ENCODE data around the gene GON7. TPM values are rescaled to one million over a fixed set of nuclear protein-coding genes. Genes with fewer than 3 reads are reported as not detected.
A peak's percentile ranks its signal among the peaks of the same experiment; 100 is the strongest.
"Not testable (repeated sequence)": the region's sequence is repeated elsewhere in the genome, so short reads cannot be mapped to it uniquely, and the experiment has no call there.

Gene GON7
- total RNA-seq, 4 donors from 2014 or later = 9.4 to 19.9 (median 17.1) TPM

DNA sequence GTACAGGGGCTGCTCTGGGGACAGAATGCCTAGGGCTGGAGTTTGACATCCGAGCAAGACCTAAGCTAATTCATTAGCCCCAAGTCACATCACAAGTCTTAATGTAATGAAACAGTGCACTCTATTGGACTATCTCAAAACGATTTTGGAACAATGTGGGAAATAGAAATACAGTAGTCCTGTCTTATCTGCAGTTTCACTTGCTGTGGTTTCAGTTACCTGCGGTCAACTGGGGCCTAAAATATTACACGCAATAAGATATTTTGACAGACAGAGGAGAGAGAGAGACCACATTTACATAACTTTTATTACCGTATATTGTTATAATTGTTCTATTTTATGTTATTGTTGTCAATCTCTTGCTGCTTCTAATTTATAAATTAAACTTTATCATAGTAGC lies 43.3 kb downstream of the GON7 start:
- H3K9me3 ChIP-seq = no peaks in the 10 kb centered on the region
- TF ChIP-seq POLR2A (IDR thresholded peaks at IDR 0.05) = no peak
- H3K4me1 ChIP-seq = no peaks in the 10 kb centered on the region
- H3K27ac ChIP-seq = no peak overlapping the region
- H3K4me3 ChIP-seq (replicated peaks in 1 of 3) = no peak overlapping the region
- no peaks in the 10 kb centered on the region for H3K27me3 ChIP-seq
- 71 to 72% methylated on average over 5 of the region's 5 CpGs for WGBS, 2 donors
- H3K36me3 ChIP-seq = no peaks in the 10 kb centered on the region
- no peak for DNase-seq
- intact Hi-C loops (cut with DNase I) = no loop called here

DNA sequence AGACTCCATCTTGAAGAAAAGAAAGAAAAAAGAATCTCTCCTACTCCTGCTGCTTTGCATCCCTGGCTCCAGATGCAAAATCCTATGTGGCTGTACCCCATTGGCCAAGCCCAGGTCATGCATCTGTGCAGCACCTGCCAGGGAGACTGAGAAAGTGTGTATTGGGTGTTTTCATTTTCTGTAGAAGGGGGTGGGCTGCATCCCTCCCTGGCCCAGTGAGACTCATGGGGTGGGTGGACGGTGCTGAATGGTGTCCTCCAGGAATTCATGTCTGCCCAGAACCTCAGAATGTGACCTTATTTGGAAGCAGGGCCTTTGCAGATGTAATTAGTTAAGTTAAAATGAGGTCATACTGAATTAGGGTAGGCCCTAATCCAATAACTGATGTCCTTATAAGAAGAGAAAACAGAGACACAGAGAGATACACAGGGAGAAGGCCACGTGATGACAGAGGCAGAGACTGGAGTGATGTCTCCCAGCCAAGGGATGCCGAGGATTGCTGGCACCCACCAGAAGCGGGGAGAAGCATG lies 45.4 kb downstream of the GON7 start:
- no peaks in the 10 kb centered on the region for H3K4me1 ChIP-seq
- H3K27me3 ChIP-seq = no peaks in the 10 kb centered on the region
- no peak overlapping the region for H3K4me3 ChIP-seq (replicated peaks in 1 of 3)
- no peak for TF ChIP-seq POLR2A (IDR thresholded peaks at IDR 0.05)
- TF ChIP-seq, protein P1, sequence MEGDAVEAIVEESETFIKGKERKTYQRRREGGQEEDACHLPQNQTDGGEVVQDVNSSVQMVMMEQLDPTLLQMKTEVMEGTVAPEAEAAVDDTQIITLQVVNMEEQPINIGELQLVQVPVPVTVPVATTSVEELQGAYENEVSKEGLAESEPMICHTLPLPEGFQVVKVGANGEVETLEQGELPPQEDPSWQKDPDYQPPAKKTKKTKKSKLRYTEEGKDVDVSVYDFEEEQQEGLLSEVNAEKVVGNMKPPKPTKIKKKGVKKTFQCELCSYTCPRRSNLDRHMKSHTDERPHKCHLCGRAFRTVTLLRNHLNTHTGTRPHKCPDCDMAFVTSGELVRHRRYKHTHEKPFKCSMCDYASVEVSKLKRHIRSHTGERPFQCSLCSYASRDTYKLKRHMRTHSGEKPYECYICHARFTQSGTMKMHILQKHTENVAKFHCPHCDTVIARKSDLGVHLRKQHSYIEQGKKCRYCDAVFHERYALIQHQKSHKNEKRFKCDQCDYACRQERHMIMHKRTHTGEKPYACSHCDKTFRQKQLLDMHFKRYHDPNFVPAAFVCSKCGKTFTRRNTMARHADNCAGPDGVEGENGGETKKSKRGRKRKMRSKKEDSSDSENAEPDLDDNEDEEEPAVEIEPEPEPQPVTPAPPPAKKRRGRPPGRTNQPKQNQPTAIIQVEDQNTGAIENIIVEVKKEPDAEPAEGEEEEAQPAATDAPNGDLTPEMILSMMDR (IDR thresholded peaks at IDR 0.05) = no peak
- H3K36me3 ChIP-seq = no peaks in the 10 kb centered on the region
- DNase-seq = no peak
- H3K9me3 ChIP-seq = no peaks in the 10 kb centered on the region
- no peak overlapping the region for H3K27ac ChIP-seq
- 74 to 79% methylated on average over 4 of the region's 4 CpGs for WGBS, 2 donors
- intact Hi-C loops (cut with DNase I) = no loop called here

DNA sequence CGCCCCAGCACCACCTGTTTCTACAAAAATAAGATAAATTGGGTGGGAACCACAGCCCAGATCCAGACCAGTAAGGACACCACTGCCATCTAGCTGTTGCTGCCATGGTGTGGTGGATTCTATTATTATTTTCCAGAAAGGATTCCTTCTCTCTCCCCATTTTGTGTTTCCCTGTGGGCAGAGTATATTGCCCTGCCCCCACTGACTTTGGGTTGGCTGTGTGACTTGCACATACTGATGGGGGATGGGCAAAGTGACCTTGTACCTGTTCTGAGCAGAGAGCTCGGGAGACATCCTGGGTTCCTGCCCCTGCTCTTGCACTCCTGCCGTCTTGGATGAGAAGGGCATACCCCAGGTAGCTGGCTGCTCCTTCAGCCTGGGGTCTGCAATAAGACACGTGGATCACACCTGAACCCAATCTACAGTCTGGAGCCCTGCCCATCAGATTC lies 46.5 kb downstream of the GON7 start:
- no peak for DNase-seq
- H3K27ac ChIP-seq = no peak overlapping the region
- intact Hi-C loops (cut with DNase I) = no loop called here
- no peaks in the 10 kb centered on the region for H3K36me3 ChIP-seq
- H3K27me3 ChIP-seq = no peaks in the 10 kb centered on the region
- H3K4me1 ChIP-seq = no peaks in the 10 kb centered on the region
- no peak for TF ChIP-seq POLR2A (IDR thresholded peaks at IDR 0.05)
- TF ChIP-seq, protein P1 (IDR thresholded peaks at IDR 0.05) = peak in 1 of 6 experiments; percentile 19
- no peaks in the 10 kb centered on the region for H3K9me3 ChIP-seq
- WGBS, 2 donors = 30 to 32% methylated on average over 4 of the region's 4 CpGs
- H3K4me3 ChIP-seq (replicated peaks in 1 of 3) = no peak overlapping the region

DNA sequence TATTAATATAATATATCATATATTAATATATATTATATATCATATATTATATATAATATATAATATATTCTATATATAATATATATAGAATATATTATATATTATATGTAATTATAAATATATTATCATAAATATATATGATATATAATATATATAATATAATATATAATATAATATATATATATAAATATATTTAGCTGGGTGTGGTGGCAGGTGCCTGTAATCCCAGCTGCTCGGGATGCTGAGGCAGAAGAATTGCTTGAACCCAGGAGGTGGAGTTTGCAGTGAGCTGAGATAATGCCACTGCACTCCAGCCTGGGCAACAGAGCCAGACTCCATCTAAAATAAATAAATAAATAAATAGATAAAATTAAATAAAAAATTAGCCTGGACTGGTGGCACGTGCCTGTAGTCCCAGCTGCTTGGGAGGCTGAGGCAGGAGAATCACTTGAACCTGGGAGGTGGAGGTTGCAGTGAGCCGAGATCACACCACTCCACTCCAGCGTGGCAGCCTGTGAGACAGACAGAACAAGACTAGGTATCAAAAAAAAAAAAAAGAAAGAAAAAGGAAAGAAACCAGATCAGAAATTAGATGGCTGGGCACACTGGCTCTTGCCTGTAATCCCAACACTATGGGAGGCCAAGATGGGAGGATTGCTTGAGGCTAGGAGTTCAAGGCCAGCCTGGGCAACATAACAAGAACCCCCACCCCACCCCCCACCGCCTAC lies 47.1 kb downstream of the GON7 start:
- H3K27me3 ChIP-seq; H3K9me3 ChIP-seq; H3K4me1 ChIP-seq; H3K36me3 ChIP-seq; intact Hi-C loops (cut with DNase I); H3K4me3 ChIP-seq (replicated peaks in 1 of 3); H3K27ac ChIP-seq; DNase-seq: not testable (repeated sequence)
- WGBS, 2 donors = 63 to 66% methylated on average over 5 of the region's 5 CpGs

DNA sequence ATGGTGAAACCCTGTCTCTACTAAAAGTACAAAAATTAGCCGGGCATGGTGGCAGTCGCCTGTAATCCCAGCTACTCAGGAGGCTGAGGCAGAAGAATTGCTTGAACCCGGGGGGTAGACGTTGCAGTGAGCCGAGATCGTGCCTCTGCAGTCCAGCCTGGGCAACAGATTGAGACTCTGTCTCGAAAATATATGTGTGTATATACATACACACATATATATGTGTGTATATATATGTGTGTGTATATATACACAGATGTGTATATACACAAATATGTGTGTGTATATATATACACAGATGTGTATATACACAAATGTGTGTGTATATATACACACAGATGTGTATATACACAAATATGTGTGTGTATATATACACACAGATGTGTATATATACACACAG lies 48.5 kb downstream of the GON7 start:
- H3K27ac ChIP-seq; H3K27me3 ChIP-seq; intact Hi-C loops (cut with DNase I); H3K4me1 ChIP-seq; DNase-seq; H3K9me3 ChIP-seq; H3K36me3 ChIP-seq; H3K4me3 ChIP-seq (replicated peaks in 1 of 3): not testable (repeated sequence)
- WGBS, 2 donors = 91 to 96% methylated on average over 7 of the region's 7 CpGs

DNA sequence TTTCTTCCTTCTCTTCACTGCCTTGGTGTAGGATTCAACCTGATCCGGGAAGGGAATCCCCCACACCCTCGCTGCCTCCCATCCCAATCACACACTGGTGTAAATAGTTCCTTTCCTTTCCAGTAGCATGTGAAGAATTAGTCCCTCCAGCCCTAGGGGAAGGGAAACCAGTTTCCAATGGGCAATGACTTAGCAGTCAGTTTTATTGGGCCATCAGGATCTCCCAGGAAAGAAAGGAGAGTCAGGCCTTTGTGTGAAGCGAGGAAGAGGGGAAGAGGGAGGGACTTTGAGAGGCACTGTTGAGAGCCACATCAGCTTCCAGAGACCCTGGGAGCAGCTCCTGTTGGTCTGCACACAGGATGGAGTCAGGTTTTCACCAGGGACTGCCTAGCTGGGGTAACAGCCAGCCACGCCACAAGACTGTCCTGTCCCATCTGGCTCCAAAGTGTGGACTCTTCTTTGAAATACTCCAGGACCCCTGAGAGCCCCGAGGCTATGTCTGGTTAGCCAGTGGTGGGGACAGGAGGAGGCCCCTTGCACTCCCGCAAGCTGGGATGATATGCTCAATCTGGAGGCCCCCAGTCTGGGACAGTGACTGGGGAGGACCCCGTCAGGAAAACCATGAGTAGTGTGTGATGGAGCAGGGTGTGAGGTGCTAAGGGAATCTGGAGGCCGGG lies 50.0 kb downstream of the GON7 start:
- TF ChIP-seq, protein P1 (IDR thresholded peaks at IDR 0.05) = no peak
- TF ChIP-seq POLR2A (IDR thresholded peaks at IDR 0.05) = no peak
- Histone ChIP-seq H3K9me3 (no peaks in the 10 kb centered on the region), H3K27me3 (no peaks in the 10 kb centered on the region), H3K4me1 (no peaks in the 10 kb centered on the region), H3K36me3 (no peaks in the 10 kb centered on the region), H3K4me3 (replicated peaks in 1 of 3) (no peak overlapping the region), H3K27ac (no peak overlapping the region)
- no peak for DNase-seq
- intact Hi-C loops (cut with DNase I) = no loop called here
- 86% methylated on average over 6 of the region's 8 CpGs for WGBS, 2 donors

Data from thyroid gland (tissue), 4 donors.